Inflammatory macrophage treated with lipopolysaccharide for 1 hour (primary cell): ENCODE measurements around the gene TAF1B.

Experiments used
- DNase-seq, 2 donors: peaks; one replicate each; pipeline ENCODE4 v3.0.0-alpha.2; 2020 to 2022

Gene TAF1B

DNA sequence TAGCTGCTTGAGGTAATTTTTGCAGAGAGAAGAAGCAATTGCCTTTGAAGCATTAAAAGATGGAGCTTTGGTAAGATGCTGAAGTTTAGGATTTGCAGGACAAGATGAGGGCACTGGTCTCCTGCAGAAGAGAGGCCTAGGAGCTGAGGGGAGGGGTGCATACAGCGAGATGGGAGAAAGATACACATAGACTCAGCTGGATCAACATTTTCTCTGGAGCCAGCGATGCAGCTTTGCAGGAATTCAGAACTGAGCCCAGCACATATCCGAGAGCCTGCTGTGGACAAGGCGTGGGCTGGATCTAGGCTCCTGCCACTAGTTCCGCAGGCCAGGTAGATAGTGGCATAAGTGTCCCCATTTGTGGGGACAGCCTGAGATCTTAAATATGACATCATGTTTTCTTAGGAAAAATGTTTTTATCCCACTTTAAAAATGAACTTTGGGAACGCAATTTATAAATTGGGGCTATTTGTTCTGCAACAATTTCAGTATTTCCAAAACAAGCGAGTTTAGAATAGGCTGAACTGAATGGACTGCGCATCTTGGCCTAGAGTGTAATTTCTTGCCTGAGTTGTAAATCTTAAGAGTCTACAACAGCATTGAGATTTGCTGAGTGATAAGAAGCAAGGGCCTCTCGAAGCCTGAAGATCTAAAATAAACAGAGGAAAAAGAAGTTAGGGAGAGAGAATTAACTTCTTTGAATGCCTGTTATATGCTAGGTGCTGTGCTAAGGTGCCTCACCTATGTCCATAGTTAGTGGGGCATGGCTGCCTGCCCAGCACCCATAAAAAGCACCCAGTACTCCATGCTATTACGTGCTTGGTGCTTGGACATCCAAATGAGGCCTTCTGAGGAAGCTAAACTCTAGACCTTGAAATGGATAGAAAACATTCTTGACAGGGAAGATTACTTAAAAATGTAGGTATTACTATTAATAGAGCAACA is 125.6 kb downstream of the TAF1B start:
- DNase-seq, result no peak

DNA sequence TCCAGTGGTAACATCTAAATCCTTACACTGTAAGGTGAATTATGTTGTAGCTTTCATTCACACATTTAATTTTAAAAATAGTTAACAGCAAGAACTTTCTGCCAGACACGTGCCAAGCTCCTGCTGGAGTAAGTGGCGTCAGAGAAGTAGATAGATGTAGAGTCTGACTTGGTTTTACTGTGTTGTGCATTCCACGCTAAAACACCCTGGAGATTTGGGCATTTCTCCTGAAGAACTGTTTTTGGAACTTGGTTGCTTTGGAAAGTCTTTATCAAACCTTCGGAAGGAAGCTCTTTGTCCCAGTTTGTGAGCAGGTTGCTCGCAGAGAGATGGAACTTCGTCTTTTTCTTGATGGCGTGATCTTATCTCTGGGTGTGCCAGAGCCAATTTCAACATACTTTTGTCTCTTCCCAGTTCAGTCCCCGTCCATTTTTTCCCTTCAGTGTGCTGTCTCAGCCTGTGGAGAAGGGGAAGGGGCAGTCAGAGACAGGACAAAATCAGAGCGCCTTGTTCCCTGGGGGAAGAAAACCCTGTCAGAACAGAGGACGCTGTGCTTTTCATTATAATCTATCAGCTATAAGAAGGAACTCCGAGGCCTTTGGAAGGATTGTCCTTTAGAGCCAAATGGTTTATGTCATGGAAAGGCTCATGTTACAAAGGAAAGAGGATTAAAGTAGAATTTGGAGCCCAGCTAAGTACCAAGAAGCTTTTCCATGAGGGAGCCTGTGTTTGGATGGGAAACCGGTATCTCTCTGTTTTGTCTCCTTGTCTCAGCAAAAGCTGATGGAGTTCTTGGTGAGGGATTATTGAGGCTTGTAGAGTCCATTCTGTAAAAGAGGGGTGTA is 127.1 kb downstream of the TAF1B start:
- DNase-seq, result no peak

DNA sequence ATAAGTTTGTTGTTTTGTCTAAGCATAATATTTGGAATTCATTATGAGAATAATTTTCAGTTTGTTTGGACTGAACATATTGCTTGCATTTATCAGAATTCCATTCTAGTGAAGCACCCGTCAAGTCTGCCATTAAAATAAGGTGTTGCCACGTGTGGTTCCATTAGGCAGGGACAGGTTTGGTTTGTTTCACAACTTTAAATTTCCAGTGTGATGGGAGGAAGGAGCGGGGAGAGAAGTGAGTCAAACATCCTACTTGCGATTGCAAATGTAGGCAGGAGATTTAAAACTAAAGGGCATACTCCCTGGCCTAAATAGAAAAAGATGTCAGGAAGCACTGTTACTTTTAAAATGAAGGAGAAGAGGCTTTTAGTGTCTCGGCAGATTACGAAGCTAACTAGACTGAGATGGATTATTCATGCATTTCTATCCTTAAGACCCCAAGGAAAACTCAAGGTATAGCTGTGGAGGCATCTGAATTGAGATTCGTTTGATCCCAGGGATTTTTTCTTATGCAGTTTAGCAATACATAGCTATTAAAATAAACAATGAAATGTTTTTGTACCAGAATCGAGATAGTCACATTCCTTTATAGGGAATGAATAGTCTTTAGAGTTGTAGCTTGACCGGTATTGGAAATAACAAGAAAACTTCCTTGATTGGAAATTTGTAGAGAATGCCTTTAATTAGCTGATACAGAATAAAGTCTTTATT is 128.0 kb downstream of the TAF1B start:
- no peak for DNase-seq

DNA sequence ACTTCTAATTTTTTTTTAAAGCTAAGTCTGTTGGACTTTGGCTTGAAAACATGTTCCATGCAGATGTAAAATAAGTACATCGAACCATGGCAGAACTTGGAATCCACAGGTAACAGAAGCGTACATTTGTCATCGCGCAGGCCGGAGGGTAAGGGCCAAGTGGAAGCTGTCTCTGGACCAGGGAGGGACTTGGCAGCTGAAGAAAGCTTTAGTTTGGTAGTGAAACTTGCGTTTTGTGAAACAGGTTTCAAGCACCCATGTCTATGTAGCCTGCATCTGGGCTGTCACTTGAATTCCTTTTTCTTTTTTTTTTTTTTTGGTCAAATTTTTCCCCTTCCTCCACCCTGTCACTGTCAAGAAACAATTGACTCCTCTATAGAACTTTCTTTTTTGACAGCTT is 128.6 kb downstream of the TAF1B start:
- no peak for DNase-seq

DNA sequence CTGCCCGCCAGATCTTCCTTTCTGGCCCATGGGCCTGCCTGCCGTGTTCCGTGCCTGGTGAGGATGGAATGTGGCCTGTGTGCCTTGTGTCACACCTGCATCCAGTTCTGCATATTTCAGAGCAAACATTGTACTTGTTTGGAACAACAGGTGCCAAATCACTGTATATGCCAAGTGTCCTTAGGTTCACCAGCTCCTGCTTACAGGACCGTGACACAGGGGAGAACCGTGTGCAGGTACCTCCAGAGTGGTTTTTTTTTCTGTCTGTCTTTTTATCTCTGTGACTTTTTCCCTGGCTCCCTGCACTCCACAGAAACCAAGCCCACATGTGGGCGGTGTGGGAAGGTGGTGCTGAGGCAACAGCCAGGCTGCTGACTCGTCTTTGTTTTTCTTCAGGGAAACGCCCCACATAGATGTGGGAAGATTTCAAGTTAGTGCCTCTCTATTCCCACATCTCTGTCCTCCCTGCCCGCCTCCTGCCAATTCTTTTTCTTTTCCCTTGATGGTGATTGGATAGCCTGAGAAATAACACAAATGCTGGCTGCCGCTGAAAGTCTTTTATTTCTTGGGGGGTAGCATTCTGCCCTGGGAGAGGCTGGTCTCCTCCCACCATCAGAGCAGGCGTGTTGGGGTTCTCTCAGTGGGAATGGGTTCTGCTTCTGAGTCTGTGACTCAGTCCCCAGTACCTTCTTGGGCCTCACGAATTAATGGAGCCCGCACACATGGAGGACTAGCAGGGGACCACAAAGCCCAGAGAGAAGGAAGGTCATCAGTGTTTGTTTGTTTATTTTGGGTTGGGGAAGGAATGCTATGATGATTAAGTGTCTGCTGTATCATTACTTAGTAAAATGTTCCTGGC is 129.6 kb downstream of the TAF1B start:
- peak; percentile 66 to 73 for DNase-seq

DNA sequence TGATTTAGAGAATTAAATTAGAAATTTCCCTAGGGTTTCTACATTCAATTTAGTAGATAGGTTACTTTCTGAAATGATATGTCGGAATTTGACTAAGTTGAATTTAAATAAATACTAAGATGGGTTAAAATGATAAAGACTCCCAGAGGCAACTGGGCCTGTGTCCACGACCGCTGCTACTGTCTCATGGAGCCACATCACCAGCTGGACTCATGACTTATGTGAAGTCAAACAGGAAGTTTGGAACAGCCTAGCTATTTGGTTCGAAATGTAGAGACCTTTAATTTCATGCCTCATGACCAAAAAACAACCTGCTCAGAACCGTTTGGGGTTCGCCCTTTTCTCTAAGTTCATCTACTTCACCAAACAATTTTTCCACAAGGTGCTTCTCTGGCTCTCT is 130.4 kb downstream of the TAF1B start:
- DNase-seq, result no peak

DNA sequence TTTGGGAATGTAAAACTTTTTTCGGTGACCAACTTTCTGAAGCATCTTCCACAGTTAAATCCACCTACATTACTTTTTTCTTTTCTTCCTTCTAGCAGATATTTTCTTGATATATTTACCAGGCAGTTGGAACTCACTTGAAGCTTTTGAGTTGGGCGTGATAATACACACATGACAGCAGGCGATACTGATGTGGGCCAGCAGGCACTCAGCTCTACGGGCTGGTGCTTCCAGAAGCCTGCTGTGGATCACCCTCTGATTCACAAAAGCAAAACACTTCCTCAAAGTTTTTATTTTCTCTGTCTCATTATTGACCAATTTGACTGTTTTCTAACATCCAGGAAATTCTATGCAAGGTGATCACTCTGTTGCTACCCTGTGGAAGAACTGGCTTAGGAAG is 131.1 kb downstream of the TAF1B start:
- DNase-seq, result no peak

DNA sequence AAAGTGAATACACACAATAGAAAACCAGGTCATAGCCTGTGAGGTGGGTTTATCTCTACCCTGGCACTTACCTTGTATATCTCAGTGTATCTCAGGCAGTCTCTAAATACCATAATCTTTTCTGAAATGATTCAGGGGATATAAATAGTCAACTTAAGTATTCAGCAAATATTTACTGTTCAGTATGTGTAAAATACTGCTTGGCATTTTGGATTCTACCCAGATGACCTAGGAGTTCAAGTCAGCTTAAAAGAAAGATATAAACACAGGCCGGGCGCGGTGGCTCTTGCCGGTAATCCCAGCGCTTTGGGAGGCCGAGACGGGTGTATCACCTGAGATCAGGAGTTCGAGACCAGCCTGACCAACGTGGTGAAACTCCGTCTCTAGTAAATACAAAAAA is 132.1 kb downstream of the TAF1B start:
- DNase-seq, result no peak

DNA sequence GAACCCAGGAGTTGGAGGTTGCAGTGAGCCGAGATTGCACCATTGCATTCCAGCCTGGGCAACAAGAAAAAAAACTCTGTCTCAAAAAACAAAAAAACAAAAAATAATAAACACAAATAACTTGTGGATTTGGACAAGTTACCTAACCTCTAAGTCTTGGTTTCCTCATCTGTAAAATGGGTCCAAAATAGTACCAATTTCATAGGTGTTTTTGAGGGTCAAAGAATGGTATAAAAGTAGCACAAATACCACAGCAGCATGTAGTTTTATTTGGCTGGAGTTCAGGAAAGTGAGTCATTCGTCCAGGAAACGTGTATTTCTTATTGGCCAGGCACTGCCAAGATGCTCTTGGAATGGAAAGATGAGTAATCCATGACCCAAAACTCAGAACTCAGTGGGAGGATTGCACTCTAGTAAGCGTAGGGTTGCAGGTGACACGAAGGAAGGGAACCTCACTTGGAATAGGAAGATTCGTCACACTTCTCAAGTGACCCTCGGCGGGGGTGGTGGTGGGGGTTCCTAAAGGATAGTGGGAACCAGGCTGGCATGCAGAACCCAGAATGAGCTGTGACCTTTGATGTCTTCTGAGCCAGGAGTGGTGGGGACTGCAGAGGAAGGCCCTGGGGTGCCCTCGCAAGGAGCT is 132.7 kb downstream of the TAF1B start:
- DNase-seq, result peak; percentile 59 to 81

DNA sequence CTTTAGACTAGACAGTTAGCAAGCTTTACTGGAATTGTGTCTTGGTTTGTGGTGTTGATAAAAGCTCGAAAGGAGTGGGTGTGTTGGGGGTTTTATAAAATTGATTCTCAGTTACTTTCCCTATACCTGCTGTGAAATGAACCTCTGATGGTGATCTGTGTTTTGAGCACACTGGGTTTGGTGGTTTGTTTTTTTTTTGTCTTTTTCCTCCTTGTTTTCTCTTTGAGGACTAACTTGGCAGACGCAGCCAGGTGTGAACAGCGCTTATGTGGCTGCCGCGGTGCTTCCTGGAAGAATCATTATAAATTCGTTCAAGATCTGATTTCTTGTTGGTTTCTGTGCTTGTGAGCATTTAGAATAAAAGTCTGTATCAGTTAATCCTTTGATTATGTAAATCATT is 136.7 kb downstream of the TAF1B start:
- no peak for DNase-seq

DNA sequence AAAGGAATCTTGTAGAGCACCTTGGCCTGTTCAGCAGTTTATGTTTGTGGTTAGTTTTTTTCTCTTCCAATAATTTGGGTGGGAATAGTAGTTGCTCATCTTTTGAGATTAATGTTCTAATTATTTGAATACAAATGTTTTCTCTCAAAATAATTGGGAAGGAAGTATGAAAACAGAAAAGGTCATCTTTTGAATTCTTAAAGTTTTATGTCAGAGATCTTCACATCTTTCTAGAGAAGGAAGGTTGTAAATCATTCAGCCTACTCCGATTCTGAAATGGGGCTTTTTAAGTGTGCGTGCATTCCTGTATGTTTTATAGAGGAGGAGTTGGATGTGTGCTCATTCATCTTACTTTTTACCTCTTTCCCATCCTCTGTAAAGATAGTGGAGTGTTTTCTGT is 137.2 kb downstream of the TAF1B start:
- DNase-seq, result no peak

DNA sequence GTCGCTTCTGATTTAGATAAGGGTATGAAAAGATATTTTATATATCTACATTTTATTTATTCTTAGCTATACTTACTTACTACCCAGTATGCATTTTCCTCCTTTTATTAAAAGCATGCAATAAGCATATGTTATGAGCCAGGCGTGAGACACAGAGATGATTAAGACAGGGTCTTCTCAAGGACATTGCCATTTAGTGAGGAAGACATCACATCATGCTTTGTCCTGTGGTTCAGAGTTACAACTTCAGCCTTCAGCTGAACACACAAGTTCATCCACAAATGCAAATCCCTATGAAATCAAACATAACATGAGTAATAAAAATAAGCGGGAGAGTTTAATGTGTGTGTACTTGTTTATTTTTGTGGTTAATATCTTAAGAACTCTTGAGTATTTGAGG is 138.4 kb downstream of the TAF1B start:
- no peak for DNase-seq

DNA sequence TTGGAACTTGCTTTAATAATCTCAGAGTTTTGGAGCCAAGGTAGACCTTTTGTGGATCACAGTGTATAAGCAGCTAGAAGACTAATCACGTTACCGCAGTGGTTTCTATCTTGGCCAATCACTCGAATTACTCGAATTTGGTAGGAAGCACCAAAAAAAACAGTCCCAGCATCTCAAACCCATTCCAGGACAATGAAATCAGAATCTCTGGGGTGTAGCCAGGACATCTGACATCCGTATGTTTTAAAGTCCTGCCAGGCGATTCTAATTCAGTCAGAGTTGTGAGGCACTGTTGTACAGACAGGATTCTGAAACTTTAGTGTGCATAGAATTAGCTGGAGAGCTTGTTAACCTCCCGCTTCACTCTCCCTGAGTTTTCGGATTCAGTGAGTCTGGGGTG is 139.0 kb downstream of the TAF1B start:
- DNase-seq, result no peak

DNA sequence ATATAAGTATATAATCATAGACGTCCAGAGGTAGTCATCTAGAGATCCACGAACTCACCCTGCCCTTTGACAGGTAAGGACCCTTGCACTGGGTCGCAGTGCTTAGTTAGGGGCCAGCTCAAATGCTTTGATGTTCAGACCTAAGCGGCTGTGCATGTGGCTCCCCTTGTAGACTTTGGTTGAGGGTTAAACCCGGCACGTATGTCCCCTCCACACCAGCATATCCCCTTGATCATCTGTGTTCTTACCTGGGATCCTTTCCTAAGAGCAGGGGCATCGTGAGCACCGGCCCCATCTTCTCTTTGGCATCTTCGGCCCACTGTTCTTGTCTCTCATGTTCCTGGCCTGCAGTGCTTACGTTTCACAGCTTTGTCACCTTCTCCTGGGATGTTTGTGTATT is 139.6 kb downstream of the TAF1B start:
- no peak for DNase-seq

DNA sequence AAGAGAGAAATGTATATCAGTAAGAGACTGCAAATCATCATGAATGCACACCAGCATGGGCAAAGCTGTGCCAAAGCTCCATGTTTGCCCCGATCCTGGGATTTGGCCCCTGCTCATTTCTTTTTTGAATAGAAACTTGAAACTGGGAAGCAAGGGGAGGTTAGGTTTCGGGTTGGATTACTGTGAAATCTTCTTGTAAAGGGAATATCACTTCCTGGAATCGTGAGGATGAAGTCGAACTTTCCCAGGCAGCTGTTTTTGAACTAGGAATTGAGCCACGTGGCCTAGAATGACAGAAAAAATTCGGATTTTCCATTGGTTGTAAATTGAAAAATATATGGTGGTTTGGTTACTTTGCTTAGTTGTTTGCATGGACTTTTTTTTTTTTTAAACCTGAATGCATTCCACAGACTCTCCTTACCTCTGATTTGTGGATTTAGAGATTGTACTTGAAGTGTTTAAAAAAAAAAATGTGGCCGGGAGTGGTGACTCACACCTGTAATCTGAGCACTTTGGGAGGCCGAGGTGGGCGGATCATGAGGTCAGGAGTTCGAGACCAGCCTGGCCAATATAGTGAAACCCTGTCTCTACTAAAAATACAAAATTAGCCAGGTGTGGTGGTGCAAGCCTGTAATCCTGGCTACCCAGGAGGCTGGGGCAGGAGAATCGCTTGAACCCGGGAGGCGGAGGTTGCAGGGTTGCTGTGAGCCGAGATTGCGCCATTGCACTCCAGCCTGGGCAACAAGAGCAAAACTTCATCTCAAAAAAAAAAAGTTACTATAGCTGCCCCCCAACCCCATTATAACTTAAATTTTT is 140.3 kb downstream of the TAF1B start:
- no peak for DNase-seq
